HG02973 (cell line): ENCODE data around the gene MYOM3.

Experiments
- ATAC-seq: cut with Tn5 transposase; IDR thresholded peaks from one replicate; pipeline ENCODE4 v1.9.1; 2021; ENCODE audit warnings: moderate library complexity; ENCODE audit not compliant: unreplicated experiment

Gene MYOM3

GRCh38 chr1:24098943-24099638 lies 12.8 kb downstream of the MYOM3 start:
- no peak for ATAC-seq

- ATAC-seq, result no peak
Measured at GRCh38 chr1:24098102-24098501, 13.8 kb downstream of the MYOM3 start.

GRCh38 chr1:24097663-24098062 lies 14.3 kb downstream of the MYOM3 start:
- no peak for ATAC-seq

- ATAC-seq, result no peak
Measured at GRCh38 chr1:24096739-24097103, 15.2 kb downstream of the MYOM3 start.

GRCh38 chr1:24096009-24096738 lies 15.8 kb downstream of the MYOM3 start:
- ATAC-seq, result no peak

- ATAC-seq, result no peak
Measured at GRCh38 chr1:24095140-24095859, 16.6 kb downstream of the MYOM3 start.

GRCh38 chr1:24094554-24094953 lies 17.4 kb downstream of the MYOM3 start:
- no peak for ATAC-seq

- ATAC-seq, result no peak
Measured at GRCh38 chr1:24093732-24094131, 18.2 kb downstream of the MYOM3 start.

GRCh38 chr1:24092979-24093378 lies 19.0 kb downstream of the MYOM3 start:
- ATAC-seq, result no peak

GRCh38 chr1:24091971-24092482 lies 19.9 kb downstream of the MYOM3 start:
- ATAC-seq, result no peak

- ATAC-seq, result no peak
Measured at GRCh38 chr1:24090736-24091135, 21.2 kb downstream of the MYOM3 start.

GRCh38 chr1:24089743-24090555 lies 22.0 kb downstream of the MYOM3 start:
- no peak for ATAC-seq

GRCh38 chr1:24089027-24089742 lies 22.8 kb downstream of the MYOM3 start:
- ATAC-seq, result no peak

GRCh38 chr1:24086466-24086865 lies 25.5 kb downstream of the MYOM3 start:
- no peak for ATAC-seq

GRCh38 chr1:24085546-24085945 lies 26.4 kb downstream of the MYOM3 start:
- no peak for ATAC-seq

- ATAC-seq, result no peak
Measured at GRCh38 chr1:24085007-24085406, 26.9 kb downstream of the MYOM3 start.

GRCh38 chr1:24084050-24084449 lies 27.9 kb downstream of the MYOM3 start:
- ATAC-seq, result no peak

- no peak for ATAC-seq
Measured at GRCh38 chr1:24082372-24082771, 29.6 kb downstream of the MYOM3 start.

- no peak for ATAC-seq
Measured at GRCh38 chr1:24081190-24081589, 30.7 kb downstream of the MYOM3 start.

- no peak for ATAC-seq
Measured at GRCh38 chr1:24080131-24080530, 31.8 kb downstream of the MYOM3 start.
